GM19023 (cell line): ENCODE measurements around the gene XPO1.

Experiments
- ATAC-seq: cut with Tn5 transposase; IDR thresholded peaks from one replicate; pipeline ENCODE4 v1.9.1; 2021; ENCODE audit warnings: mild to moderate bottlenecking, moderate library complexity; ENCODE audit not compliant: unreplicated experiment

XPO1 gene

DNA sequence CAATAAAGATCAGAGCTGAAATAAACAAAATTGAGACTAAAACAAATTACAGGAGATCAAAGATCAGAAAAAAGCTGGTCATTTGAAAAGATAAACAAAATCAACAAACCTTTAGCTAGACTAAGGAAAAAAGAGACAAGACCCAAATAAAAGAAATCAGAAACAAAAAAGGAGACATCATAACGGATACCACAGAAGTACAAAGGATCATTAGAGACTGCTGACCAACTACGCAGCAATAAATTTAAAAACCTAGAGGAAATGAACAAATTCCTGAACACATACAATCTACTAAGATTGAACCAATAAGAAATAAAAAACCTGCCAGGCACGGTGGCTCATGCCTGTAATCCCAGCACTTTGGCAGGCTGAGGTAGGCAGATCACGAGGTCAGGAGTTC is 101.0 kb downstream of the XPO1 start:
- ATAC-seq, result no peak

DNA sequence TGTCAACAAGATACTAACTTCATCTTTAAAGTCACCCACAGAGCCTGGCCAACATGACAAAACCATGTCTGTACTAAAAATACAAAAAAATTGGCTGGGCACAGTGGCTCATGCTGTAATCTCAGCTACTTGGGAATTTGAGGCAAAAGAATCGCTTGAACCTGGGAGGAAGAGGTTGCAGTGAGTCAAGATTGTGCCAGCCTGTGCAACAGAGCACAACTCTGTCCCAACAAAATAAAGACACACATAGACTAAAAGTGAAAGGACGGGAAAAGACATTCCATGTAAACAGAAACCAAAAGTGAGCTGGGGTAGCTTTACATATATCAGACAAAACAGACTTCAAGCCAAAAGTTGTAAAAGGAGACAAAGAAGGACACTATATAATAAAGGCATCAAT is 102.1 kb downstream of the XPO1 start:
- no peak for ATAC-seq

DNA sequence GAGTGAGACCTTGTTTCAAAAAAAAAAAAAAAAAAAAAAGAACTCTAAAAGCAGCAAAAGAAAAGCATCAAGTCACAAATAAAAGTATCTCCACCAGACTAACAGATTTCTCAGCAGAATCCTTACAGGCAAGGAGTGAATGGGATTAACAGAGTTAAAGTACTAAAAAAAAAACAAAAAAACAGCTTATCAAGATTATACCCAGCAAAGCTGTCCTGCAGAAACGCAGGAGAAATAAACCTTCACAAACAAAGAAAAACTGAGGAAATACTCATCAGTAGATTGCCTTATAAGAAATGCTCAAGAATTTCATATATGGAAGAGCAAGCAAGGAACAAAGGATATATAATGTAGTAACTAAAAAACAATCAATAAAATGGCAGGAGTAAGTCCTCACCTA is 102.9 kb downstream of the XPO1 start:
- no peak for ATAC-seq

DNA sequence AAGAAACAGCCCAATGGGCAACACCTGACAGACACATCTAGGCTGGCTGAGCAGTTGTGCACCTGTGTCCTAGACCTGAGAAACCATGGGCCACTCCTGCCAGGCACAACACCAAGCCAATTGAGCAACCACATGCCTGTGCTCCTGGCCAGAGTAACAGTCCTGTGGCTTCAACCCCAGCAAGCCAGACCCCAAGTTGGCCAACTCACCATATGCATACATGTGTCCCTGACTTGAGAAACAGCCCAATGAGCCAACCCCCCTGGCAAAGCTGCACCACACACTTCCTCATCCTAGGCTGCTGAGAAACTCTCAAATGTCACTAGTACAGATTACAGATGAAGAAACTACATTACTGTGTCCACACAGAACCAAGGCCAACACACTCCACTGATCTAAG is 103.8 kb downstream of the XPO1 start:
- ATAC-seq, result no peak

DNA sequence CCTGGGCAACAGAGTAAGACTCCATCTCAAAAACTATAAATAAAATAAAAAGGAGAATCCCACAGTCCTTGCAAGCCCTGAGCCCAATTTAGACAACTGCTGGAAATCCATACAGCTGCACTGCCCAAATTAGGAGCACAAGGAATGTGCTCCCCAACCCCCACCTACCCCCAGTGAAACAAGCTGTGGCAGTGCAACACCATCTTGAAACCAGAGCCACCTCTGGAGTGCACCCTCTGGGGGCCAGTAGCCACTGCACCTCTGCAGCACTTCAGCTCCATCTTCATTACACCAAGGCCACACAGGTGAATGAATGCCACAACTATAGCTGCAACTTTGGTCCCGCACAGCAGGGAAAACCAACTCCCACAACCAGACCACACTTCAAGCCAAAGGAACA is 104.5 kb downstream of the XPO1 start:
- no peak for ATAC-seq

DNA sequence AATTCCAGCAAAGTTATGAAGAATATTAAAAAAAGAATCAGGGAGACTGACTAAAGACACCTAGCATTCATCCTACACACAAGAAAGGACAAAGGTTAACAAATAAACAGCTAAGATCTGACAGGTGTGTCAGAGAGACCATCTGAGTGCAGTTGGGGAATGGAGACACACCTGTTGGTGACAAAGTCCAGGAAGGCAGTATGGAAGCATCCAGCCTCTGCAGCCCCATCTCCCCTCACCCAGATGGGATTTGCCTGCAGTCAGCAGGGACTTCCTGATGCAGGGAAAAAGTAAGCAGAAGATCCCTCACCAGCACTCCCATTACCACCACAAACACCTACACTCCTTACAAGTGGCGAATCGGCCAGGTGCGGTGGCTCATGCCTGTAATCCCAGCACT is 105.2 kb downstream of the XPO1 start:
- ATAC-seq, result no peak

DNA sequence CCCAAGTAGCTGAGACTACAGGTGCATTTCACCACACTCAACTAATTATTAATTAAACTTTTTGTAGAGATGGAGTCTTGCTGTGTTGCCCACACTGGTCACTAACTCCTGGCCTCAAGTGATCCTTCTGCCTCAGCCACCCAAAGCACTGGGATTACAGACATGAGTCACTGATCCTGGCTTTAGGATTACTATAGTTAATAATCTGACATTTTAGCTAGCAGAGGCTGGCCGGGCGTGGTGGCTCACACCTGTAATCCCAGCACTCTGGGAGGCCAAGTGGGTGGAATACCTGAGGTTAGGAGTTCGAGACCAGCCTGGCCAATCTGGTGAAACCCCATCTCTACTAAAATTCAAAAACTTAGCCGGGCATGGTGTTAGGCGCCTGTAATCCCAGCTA is 106.8 kb downstream of the XPO1 start:
- no peak for ATAC-seq
